ENCODE data around the gene NSUN7. TPM values are rescaled to one million over a fixed set of nuclear protein-coding genes. Genes with fewer than 3 reads are reported as not detected.
"Not testable (repeated sequence)": the region's sequence is repeated elsewhere in the genome, so short reads cannot be mapped to it uniquely, and the experiment has no call there.

Gene NSUN7
- total RNA-seq, 1 donor from 2014 or later, result 0.40 TPM

DNA sequence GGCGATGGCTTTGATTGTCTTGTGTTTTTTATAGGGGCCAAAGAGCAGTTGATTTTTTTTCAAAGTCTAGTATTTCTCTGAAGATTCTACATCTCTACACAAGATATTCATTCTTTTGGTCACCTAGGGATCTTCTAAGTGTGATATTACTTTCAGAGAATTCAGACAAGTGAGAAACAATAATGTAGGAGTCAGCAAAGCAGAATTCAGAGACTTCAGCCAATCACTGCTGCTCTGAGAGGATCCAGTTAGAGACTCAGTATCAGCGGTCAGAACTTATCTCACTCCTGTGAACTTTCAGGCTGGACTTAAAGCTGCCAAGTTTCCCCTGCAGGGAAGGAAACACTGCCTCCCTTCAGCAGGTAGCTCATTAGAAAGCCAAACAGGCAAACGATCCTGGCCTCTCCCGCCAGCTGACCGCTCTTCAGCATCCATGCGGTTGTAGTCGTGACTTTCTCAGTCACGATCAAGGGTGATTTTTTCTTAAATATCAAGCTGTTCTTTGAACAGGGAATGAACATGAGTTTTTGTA is 59.2 kb downstream of the NSUN7 start:
- DNase-seq (no peak), ATAC-seq (no peak)
- intact Hi-C loops (cut with micrococcal nuclease), result no loop called here

DNA sequence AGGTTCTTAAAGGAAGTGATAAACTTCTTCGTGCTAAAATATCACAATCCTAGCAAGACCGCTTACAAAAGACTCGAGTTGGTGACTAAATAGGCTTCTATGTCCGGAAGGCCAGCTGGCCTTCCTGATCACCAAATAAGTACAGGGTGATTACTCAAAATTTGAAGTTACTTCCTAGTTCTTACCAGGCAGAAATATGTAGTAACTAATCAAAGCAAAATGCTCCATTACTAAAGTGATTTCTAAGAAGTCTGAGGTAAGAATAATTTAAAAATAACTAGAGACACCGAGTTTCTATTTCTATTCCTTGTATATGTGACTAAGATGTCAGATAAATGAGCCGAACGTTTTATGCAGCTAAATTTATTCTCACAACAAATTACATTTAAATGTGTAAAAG is 62.2 kb downstream of the NSUN7 start:
- intact Hi-C loops (cut with micrococcal nuclease), result no loop called here
- ATAC-seq (peak; percentile 29), DNase-seq (no peak)

DNA sequence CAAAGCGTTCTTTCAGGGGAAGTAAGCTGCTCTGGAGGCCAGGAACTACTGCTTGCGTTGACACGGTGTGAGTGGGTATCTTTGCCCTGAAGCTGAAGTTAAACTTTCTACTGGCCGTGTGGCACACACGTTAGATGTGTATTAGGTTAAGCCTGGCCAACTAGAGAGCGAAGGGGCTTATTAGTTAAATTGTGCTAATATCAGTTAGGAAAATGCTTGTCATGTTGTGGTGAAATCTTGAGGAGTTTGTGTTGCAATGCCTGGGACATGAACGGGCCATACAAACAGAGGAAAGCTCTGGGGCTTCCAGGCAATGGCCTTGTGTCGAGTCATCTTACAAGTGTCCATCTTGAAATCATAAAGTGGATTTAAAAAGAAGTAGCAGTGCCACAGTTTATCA is 62.6 kb downstream of the NSUN7 start:
- ATAC-seq, result no peak
- DNase-seq, result no peak
- intact Hi-C loops (cut with micrococcal nuclease), result no loop called here

DNA sequence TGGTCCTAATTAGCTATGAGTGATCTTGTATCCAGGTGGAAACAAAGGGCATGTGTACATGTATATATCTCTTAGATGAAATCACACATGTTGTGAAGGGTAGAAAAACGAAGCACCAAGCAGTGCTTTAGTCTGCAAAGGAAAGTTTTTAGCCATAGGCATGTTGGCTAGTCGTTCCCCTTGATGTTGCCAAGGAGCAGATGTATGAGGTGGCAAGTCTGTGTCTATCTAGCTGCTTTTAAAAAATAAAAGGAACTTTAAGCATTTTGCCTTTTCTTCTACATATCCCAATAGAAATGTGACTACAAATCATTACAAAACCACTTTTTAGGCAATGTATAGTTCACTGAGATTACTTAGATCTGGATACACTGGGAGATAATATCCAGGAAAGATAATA is 63.1 kb downstream of the NSUN7 start:
- intact Hi-C loops (cut with micrococcal nuclease), result no loop called here
- DNase-seq, result no peak
- ATAC-seq, result no peak

DNA sequence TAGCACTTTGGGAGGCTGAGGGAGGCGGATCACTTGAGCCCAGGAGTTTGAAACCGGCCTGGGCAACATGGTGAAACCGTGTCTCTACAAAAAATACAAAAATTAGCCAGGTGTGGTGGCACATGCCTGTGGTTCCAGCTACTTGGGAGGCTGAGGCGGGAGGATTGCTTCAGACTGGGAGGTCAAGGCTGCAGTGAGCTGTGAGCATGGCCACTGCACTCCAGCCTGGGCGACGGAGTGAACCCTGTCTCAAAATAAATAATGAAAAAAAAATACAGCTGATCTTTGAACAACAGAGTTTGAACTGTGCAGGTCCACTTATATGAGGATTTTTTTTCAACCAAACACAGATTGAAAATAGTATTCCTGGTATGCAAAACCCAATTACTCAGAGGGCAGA is 67.4 kb downstream of the NSUN7 start:
- DNase-seq; ATAC-seq; intact Hi-C loops (cut with micrococcal nuclease): not testable (repeated sequence)

DNA sequence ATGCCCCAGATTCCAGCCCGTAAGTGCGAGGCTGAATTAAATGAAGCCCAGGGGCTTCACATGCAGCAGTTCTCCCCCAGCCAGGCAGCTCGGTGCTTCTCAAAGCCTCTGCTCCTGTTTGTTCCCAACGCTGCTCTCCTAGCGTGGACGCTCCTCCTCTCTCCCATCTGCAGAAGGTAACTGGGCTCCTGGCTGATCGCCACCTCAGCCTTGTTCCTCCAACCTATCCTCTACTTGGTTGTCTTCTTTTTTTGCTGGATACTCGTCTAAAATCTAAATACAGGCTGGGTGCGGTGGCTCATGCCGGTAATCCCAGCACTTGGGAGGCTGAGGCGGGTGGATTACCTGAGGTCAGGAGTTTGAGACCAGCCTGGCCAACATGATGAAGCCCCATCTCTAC is 70.3 kb downstream of the NSUN7 start:
- ATAC-seq, result no peak
- intact Hi-C loops (cut with micrococcal nuclease), result no loop called here
- no peak for DNase-seq

DNA sequence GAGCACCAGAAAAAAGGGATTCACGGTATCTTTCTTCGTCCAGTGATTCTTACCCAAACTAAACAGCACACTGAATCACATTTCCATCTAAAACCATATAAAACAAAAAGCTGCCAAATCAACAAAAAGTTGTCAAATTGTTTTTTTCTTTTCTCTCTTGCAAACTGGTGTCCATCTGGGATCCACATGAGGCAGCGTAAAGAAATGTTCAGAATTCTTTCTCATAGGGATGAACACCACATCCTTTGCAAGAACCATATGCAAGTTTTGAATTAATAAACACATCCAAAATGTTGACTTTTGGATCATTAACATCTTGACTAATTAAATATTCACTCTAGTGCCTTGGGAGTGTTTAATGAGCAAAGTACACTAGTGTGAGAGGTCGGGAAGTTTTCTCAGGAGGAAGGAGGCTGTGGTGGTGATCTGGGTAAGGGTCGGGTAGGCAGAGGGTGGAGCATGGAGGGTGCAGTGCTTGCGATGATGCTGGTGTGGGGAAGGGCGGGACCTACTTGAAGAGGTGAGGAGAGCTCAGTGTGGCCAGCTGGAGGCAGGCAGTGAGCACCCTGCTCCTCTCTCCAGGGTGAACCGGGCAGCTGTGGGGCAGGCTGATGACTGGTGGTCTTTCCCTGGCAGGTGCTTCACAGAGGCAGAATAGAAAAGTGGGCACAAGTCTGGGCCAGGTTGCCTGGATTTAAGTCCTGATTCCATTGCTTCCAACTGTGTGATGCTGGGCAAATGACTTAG is 72.8 kb downstream of the NSUN7 start:
- intact Hi-C loops (cut with micrococcal nuclease), result no loop called here
- DNase-seq (no peak), ATAC-seq (no peak)

DNA sequence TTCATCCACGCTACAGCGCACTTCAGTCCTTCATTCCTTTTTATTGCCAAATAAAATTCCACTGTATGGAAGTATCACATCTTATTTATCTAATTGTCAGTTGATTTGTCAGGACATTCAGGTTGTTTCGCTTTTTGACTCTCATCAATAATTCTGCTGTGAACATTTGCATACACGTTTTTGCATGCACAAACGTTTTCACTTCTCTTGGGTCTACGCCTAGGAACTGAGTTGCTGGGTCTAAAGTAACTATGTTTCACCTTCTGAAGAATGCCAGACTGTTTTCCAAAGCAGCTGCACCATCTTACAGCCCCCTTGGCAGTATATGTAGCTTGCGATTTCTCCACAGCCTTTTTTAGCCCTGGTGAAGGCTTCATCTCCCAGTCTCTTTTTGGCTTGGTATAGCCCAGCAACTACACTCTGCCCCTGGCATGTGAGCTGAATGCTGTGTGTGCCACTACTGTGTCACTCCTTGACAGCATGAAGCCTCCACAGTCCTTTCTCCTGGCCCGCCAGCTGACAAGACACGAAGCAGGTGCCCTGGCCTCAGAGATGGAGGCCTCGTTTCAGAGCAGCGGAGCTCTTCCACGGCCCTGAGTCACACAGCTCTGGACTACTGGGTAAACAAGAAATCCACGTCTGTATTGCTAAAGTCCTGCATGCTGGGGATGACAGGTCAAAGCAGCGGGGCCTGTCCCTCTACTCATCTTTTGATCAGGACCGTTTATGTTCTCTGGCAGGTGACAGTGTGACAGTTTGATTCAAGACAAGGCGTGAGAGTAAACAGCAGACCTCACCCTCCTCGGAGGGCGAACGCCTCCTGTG is 75.5 kb downstream of the NSUN7 start:
- no peak for ATAC-seq
- intact Hi-C loops (cut with micrococcal nuclease), result no loop called here
- DNase-seq, result no peak

DNA sequence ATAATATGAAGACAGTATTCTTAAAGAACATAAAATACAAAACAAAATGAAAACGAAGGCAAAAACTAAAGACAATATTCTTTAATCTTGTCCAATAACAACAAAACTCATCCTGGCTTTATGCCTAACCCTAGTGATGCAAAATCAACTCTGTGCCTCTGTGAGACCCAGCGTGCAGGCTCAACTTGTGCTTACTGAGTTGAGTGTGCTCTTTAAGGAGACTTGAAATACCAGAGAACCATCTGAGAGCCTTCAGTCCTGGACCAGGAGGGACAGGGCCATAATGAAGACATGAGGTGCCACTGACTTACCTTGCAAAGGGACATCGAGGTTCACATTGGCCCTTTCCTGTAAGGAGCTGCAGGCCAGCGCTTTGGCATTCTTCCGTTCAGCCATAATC is 77.1 kb downstream of the NSUN7 start:
- no peak for DNase-seq
- ATAC-seq, result no peak
- intact Hi-C loops (cut with micrococcal nuclease), result no loop called here

DNA sequence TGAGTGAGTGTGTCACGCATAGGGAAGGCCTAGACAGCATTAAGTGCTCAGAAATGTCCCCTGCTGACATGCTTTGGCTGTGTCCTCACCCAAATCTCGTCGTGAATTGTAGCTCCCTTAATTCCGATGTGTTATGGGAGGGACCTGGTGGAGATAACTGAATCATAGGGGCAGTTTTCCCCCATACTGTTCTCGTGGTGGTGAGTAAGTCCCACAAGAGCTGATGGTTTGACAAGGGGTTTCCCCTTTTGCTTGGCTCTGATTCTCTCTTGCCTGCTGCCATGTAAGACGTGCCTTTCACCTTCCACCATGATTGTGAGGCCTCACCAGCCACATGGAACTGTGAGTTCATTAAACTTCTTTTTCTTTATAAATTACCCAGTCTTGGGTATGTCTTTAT is 78.0 kb downstream of the NSUN7 start:
- DNase-seq (no peak), ATAC-seq (no peak)
- intact Hi-C loops (cut with micrococcal nuclease), result no loop called here

DNA sequence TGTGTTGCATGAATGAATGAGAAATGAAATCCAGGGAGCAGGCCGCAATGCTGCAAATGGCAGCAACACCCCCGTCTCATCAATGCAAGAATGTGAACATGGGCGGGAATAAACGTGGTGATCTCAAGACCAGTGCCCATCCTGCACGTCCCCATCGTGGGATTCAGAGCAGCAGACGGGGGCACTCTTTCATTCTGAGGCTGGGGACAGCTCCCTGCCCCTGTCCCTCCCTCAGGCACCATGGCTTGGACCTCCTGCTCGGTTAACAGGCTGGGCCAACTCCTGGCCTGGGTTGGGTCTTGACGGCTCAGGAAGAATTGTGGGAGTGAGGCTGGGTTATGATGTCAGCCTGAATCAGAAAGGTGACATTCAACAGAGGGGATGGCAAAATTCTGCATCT is 78.9 kb downstream of the NSUN7 start:
- no peak for DNase-seq
- intact Hi-C loops (cut with micrococcal nuclease), result no loop called here
- ATAC-seq, result no peak

DNA sequence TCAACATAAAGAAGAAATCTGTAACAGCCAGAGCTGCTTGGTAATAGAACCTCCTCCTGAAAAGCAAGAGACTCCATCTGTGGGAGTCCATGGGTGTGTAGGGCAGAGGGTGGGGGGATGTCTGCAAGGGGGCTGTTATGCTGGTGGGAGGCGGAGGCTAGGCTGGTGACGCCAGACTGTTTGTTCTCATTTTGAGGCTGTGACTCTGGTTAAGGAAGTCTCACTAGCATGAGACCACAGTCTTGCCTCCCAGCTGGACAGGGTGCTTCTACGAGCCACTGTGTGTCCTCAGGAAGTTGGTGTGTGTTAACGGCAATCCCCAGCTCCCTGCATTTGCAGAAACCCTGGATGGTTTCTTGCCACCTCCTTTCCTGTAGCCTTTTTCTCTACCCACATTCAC is 79.8 kb downstream of the NSUN7 start:
- DNase-seq (no peak), ATAC-seq (no peak)
- intact Hi-C loops (cut with micrococcal nuclease), result no loop called here

DNA sequence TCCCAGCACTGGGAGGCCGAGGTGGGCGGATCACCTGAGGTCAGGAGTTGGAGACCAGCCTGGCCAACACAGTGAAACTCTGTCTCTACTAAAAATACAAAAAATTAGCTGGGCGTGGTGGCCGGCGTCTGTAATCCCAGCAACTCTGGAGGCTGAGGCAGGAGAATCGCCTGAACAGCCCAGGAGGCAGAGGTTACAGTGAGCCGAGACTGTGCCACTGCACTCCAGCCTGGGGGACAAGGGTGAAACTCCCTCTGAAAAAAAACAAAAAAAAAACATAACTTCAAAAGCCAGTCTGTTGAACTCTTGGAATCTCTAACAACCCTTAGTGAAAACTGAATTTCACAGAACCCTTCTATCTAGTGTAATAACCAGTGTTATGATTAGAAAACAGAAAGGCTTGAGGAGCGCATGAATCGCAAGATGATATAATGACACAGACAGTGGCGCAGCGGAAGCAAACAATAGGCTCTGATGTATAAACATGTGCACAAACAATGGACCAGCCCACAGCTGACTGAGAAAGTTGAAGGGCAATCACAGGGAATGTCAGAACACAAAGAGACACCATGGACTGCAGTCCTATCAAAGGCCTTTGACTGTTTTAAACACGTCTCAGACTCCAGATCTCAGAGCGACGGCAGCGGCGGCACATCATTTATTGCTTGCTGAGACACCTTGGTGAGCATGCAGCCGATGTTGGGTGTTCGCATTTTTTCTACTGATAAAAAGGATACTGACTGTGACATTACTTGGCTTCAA is 81.6 kb downstream of the NSUN7 start:
- intact Hi-C loops (cut with micrococcal nuclease), result no loop called here
- no peak for DNase-seq

DNA sequence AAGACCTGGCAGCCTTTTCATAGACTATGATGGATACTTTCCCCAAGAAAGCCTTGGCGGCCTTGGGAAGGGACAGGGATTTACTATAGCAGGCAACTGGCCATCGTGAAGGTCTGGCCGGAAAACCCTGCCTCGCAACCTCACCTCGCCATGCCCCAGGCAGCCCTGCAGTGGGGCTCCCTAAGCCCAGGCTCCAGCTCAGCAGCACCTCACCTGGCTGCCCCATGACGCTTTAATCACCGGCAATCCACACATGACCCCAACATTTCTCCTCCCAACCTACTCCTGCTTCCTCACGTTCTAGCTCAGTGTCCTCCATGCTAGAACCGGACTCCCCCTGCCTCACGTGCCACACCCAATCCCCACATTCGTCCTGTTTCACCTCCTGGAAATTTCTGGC is 82.4 kb downstream of the NSUN7 start:
- intact Hi-C loops (cut with micrococcal nuclease), result no loop called here
- DNase-seq (no peak), ATAC-seq (no peak)

More for the DNA sequence above, 81.6 kb downstream of the NSUN7 start:
- no peak for ATAC-seq

DNA sequence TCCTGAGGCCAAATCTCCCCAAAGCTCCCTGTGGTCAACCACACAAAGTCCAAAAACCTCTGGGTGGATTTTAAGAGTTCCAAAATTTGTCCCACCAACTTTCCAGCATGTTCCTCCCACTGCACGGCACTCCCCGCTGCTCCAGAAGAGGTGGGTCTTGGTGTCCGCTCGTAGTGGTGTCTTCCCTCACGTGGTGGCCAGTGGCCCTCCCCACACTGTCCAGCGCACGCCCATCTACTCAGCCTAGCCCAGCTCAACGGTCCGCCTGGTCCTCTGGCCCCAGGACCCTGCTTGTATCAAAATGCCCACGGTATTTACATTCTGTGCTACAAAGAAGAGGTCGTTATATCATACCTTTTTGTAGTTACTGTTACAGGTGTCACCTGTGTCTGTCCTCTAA is 83.5 kb downstream of the NSUN7 start:
- intact Hi-C loops (cut with micrococcal nuclease), result no loop called here
- ATAC-seq, result no peak
- no peak for DNase-seq

DNA sequence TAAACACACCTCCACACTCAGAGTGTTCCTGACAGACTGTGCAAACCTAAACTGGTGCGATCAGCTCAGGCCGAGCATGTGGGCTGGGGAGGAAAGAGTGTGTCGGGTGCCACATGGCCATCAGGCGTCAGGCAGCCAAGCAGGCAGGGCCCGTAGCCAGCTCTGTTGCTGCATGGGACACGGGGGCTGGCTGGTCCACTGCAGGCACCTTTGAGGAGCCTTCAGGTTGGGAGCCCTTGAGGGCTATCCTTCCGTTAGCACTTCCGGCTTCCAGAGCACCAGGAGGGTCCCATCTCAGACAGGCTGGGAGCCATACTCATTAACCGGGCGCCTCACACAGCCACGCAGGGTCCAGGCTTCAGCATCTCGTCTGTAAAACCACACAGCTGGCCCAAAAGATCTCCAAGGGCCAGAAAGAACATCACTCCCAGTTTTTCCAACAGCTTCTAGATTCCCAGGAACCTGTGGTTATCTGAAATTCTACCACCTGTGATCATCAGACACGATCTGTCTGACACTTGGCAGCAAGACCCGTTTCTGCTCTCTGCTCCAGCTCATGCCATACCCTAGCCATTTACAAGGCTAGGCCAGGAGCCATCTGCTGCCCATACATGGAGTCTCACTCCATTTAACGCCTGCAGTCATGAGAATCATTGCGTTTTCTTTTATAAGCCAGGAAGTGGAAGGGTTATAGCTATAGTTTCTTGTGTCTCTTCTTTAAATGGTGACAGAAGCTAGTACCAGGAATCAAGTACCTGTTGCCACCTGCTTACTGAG is 87.5 kb downstream of the NSUN7 start:
- intact Hi-C loops (cut with micrococcal nuclease), result no loop called here
- peak; percentile 77 for ATAC-seq
- DNase-seq, result peak; percentile 57

DNA sequence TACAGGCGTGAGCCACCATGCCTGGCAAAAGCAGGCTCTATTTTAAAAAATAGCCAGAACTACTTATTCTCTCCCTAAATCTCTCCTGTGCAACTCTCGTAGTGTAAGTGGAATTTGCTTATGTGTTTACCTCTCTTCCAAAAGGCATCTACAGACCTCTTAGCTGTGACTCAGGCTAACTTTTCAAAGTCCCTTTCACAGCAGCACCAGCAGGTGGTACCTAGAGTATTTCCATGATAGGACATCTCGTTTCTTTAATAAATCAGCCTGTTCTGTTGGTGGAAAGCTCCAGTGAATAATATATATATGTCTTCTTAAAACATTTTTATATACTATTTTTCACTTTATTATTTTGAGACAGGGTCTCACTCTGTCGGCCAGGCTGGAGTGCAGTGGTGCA is 89.0 kb downstream of the NSUN7 start:
- ATAC-seq (no peak), DNase-seq (no peak)
- intact Hi-C loops (cut with micrococcal nuclease), result no loop called here

DNA sequence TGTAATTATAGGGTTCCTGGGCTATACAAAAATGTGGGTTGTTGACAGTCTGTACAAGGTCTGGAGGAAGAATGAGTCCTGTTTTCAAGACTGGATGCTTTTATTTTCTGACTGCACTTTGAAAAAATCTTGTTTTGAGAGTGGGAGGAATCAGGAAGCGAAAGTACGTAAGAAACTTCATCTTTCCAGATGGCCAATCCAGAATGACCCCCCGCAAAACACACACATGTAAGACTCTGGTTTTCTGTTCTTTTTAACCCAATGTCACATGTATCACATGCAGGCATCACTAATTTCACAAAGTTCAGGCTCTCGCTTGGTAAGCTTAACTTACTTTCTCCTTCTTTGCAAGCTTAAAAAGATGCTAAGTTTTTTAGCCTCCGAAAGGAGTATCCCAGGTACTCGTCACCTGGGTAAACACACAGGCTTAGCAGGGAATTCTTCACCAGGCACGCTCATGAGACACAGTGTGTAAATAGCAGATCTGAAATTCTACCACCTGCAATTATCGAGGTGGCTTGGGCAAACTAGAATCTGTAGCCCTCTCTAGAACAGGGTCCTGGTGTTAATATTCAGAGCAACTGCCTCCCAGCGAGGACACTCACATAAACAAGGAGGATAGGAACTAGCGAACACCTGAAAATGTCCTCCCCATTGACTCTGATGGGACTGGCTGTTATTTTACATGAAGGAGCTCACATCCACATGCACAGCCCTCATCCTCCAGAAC is 90.7 kb downstream of the NSUN7 start:
- no peak for DNase-seq
- intact Hi-C loops (cut with micrococcal nuclease), result no loop called here
- no peak for ATAC-seq

Data from left ventricle myocardium superior (tissue), 1 donor.